Measurements from ENCODE around the gene TSPAN4. TPM values are rescaled to one million over a fixed set of nuclear protein-coding genes. Genes with fewer than 3 reads are reported as not detected.

Gene TSPAN4
- total and polyA plus RNA-seq, 9 of the 15 experiments (the other 6 are each of a cell fraction or from before 2014, with no cell fraction given): 0.07 to 31.0 (median 15.7) TPM

DNA sequence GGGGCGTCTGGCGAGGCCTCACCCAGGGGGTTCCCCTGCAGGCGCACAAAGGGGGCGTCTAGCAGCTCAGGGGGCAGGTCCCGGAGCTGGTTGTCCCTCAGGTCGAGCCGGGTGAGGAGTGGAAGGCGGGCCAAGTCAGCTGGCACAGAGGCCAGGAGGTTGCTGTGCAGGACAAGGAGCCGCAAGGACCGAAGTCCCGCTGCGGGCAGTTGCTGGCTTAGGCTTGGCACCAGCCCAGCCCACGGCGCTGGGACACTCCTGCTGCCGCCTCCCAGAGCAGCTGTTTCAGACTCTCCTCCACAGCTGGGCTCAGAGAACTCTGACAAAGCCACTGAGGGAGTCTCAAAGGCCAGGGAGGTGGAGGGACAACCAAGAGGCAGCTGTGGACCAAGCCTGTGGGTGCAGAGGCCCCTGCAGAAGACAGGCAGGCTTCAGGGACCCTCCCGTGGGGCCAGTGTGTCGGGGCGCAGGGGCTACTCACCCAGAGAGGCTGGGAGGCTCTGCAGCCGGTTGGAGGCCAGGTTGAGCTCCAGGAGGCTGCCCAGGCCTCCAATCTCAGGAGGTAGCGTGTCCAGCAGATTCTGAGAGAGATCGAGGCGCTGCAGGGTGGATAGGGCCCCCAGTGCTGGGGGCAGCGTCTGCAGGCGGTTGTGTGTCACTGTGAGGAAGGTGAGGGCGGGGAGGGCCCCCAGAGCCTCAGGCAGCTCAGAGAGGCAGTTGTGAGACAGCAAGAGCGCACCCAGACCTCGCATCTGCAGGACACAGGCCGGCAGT lies 39.8 kb upstream of the TSPAN4 start (continued):
- TF ChIP-seq, protein P1, sequence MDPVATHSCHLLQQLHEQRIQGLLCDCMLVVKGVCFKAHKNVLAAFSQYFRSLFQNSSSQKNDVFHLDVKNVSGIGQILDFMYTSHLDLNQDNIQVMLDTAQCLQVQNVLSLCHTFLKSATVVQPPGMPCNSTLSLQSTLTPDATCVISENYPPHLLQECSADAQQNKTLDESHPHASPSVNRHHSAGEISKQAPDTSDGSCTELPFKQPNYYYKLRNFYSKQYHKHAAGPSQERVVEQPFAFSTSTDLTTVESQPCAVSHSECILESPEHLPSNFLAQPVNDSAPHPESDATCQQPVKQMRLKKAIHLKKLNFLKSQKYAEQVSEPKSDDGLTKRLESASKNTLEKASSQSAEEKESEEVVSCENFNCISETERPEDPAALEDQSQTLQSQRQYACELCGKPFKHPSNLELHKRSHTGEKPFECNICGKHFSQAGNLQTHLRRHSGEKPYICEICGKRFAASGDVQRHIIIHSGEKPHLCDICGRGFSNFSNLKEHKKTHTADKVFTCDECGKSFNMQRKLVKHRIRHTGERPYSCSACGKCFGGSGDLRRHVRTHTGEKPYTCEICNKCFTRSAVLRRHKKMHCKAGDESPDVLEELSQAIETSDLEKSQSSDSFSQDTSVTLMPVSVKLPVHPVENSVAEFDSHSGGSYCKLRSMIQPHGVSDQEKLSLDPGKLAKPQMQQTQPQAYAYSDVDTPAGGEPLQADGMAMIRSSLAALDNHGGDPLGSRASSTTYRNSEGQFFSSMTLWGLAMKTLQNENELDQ (CRISPR knock-in tag; IDR thresholded peaks at IDR 0.05; ENCODE audit: borderline replicate concordance): no peak
- TF ChIP-seq, protein P2, sequence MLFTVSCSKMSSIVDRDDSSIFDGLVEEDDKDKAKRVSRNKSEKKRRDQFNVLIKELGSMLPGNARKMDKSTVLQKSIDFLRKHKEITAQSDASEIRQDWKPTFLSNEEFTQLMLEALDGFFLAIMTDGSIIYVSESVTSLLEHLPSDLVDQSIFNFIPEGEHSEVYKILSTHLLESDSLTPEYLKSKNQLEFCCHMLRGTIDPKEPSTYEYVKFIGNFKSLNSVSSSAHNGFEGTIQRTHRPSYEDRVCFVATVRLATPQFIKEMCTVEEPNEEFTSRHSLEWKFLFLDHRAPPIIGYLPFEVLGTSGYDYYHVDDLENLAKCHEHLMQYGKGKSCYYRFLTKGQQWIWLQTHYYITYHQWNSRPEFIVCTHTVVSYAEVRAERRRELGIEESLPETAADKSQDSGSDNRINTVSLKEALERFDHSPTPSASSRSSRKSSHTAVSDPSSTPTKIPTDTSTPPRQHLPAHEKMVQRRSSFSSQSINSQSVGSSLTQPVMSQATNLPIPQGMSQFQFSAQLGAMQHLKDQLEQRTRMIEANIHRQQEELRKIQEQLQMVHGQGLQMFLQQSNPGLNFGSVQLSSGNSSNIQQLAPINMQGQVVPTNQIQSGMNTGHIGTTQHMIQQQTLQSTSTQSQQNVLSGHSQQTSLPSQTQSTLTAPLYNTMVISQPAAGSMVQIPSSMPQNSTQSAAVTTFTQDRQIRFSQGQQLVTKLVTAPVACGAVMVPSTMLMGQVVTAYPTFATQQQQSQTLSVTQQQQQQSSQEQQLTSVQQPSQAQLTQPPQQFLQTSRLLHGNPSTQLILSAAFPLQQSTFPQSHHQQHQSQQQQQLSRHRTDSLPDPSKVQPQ (CRISPR knock-in tag; IDR thresholded peaks at IDR 0.05; ENCODE audit: borderline replicate concordance): no peak

DNA sequence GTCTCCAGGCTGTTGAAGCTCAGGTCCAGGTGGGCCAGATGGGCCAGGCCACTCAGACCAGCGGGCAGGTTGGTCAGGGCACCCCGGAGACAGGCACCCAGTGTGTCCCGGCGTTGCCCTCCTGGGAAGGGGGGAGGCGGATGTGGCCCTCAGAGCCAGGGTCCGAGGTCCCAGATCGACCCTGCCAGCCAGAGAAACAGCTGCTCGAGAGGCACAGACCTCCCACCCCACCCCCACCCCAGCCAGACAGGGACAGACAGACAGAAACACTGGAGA lies 39.2 kb upstream of the TSPAN4 start:
- Histone ChIP-seq H3K79me2 (ENCODE audit: control insufficient read depth, insufficient read depth, low read length) (peaks cover 27% of the 10 kb centered on the region), H4K20me1 (replicated peaks; ENCODE audit: control insufficient read depth, insufficient read depth, low read length) (no peaks in the 10 kb centered on the region), H3K36me3 (ENCODE audit: control insufficient read depth, insufficient read depth, low read length) (peaks cover 38% of the 10 kb centered on the region; the same call in 1 of the 3 replicates), H3K27me3 (ENCODE audit: control insufficient read depth in 2 of 2, insufficient read depth in 2 of 2, low read length in 2 of 2) (no peaks in the 10 kb centered on the region), H3K9me3 (replicated peaks; ENCODE audit: control insufficient read depth, insufficient read depth, low read depth, low read length) (no peaks in the 10 kb centered on the region), H3K4me2 (ENCODE audit: insufficient read depth, low read length) (no peak overlapping the region), H3K4me3 (no peak overlapping the region), H3K9ac (ENCODE audit: insufficient read depth in 1 of 2, low read depth in 2 of 2, low read length in 2 of 2) (peak overlapping the region in 1 of 2 experiments; percentile 97; a peak in 2 of 4 replicates), H3K27ac (ENCODE audit: extremely low read depth, low read depth, low read length) (no peak overlapping the region), H2AFZ (ENCODE audit: low read depth, low read length) (no peak overlapping the region), H3K4me1 (replicated peaks in 1 of 2; ENCODE audit: control insufficient read depth in 2 of 2, insufficient read depth in 2 of 2, low read length in 2 of 2) (peaks cover 10 to 90% of the 10 kb centered on the region in 2 experiments; a peak in 4 of 5 replicates), H3K9me1 (ENCODE audit: control insufficient read depth, insufficient read depth, low read length) (no peaks in the 10 kb centered on the region)
- FAIRE-seq: no peak
- WGBS (ENCODE audit: insufficient coverage, low coverage, missing lambda C conversion rate): 94% methylated on average over 3 of the region's 8 CpGs
- ChIA-PET CTCF (ENCODE audit: low intra/inter-chr PET ratio) (no interaction called here), POLR2A (interaction anchor here (1.1 kb wide), 1 partner anchor 24 kb away, joined by 3 read pairs; no protein-coding TSS in a partner anchor)
- BruUV-seq (replicated peaks): no TSS peak
- ATAC-seq: no peak
- in situ Hi-C loops (cut with MboI): no loop called here
- DNase-seq (ENCODE audit: extremely low read depth in 1 of 4, low spot score in 3 of 4): no peak
- intact Hi-C loops (cut with micrococcal nuclease): no loop called here
- no peak for TF ChIP-seq HDAC3 (IDR thresholded peaks at IDR 0.05; ENCODE audit: borderline replicate concordance, partially characterized antibody)
- no peak for TF ChIP-seq HMG20A (CRISPR knock-in tag; conservative IDR thresholded peaks at IDR 0.05)
- no peak for TF ChIP-seq MCM2 (IDR thresholded peaks at IDR 0.05; ENCODE audit: low read depth)
- TF ChIP-seq, protein P3, sequence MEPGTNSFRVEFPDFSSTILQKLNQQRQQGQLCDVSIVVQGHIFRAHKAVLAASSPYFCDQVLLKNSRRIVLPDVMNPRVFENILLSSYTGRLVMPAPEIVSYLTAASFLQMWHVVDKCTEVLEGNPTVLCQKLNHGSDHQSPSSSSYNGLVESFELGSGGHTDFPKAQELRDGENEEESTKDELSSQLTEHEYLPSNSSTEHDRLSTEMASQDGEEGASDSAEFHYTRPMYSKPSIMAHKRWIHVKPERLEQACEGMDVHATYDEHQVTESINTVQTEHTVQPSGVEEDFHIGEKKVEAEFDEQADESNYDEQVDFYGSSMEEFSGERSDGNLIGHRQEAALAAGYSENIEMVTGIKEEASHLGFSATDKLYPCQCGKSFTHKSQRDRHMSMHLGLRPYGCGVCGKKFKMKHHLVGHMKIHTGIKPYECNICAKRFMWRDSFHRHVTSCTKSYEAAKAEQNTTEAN (CRISPR knock-in tag; IDR thresholded peaks at IDR 0.05): no peak
- TF ChIP-seq MECOM (CRISPR knock-in tag; IDR thresholded peaks at IDR 0.05): no peak

All from K562 (cell line).